SK-N-SH (cell line): ENCODE data around the gene WIZ. TPM values are rescaled to one million over a fixed set of nuclear protein-coding genes. Genes with fewer than 3 reads are reported as not detected.

Experiments used
- CTCF ChIA-PET: fragments of 300-600, 350-600 bp; formaldehyde crosslinking; extraction: SDS; loops from one replicate; lab custom pipeline; 2021; lab: Yijun Ruan, JAX
- POLR2A ChIA-PET: fragments of 350-600 bp; sonication (Branson Sonifier 250); formaldehyde crosslinking; extraction: SDS; loops from one replicate; lab custom pipeline; 2020; ENCODE audit warnings: antibody characterized with exemption, inconsistent platforms; lab: Yijun Ruan, JAX
- DNase-seq: peaks from one replicate; pipeline ENCODE4 v3.0.0; 2012
- H2AFZ ChIP-seq: fragments of 200-600 bp; sonication (generic); 2 replicates; pipeline ENCODE4 v1.8.1; 2016; ENCODE audit warnings: antibody characterized with exemption, mild to moderate bottlenecking, low read depth
- H3F3A ChIP-seq: fragments of 200-600 bp; sonication (generic); replicated peaks from 2 replicates; pipeline ENCODE3; 2016; ENCODE audit warnings: antibody characterized with exemption, mild to moderate bottlenecking; ENCODE audit not compliant: insufficient read depth
- H3K27ac ChIP-seq, 2 experiments: fragments of 200-500 bp in 1 of 2; fragments of 200-600 bp in 1 of 2; sonication (Bioruptor generic) in 1 of 2; sonication (generic), shearing (Covaris generic) in 1 of 2; 2 replicates each; pipeline versions ENCODE4 v1.5.1 to v1.6.1; 2014 to 2016; ENCODE audit warnings: low read depth in 2 of 2, inconsistent platforms in 1 of 2, low read length in 1 of 2, mild to moderate bottlenecking in 1 of 2, mixed read lengths in 1 of 2
- H3K27me3 ChIP-seq: fragments of 200-600 bp; sonication (generic), shearing (Covaris generic); 2 replicates; pipeline ENCODE4 v1.6.1; 2016; ENCODE audit warnings: mixed run types; ENCODE audit not compliant: insufficient read depth
- H3K36me3 ChIP-seq, 2 experiments: fragments of 200-500 bp in 1 of 2; fragments of 200-600 bp in 1 of 2; sonication (Bioruptor generic) in 1 of 2; sonication (generic) in 1 of 2; replicated peaks in 1 of 2; 2 replicates each; pipeline versions ENCODE3 to v1.5.1; 2014 to 2016; ENCODE audit warnings: low read length in 1 of 2, mild to moderate bottlenecking in 1 of 2; ENCODE audit not compliant: insufficient read depth in 2 of 2, control insufficient read depth in 1 of 2
- H3K4me1 ChIP-seq, 2 experiments: fragments of 200-500 bp in 1 of 2; fragments of 200-600 bp in 1 of 2; sonication (Bioruptor generic) in 1 of 2; sonication (generic), shearing (Covaris generic) in 1 of 2; 2 replicates each; pipeline versions ENCODE4 v1.5.1 to v1.6.1; 2014 to 2016; ENCODE audit warnings: low read depth in 1 of 2, low read length in 1 of 2, mixed run types in 1 of 2; ENCODE audit not compliant: insufficient read depth in 2 of 2, control insufficient read depth in 1 of 2
- H3K4me2 ChIP-seq: fragments of 200-600 bp; sonication (generic), shearing (Covaris generic); 2 replicates; pipeline ENCODE4 v1.6.1; 2017; ENCODE audit warnings: mixed run types
- H3K4me3 ChIP-seq, 2 experiments: fragments of 200-500 bp in 1 of 2; fragments of 200-600 bp in 1 of 2; sonication (Bioruptor generic) in 1 of 2; sonication (generic), shearing (Covaris generic) in 1 of 2; 2 replicates each; pipeline versions ENCODE4 v1.5.1 to v1.8.1; 2014 to 2016; ENCODE audit warnings: low read depth in 2 of 2, inconsistent platforms in 1 of 2, low read length in 1 of 2, mild to moderate bottlenecking in 1 of 2, mixed read lengths in 1 of 2, moderate library complexity in 1 of 2
- H3K79me2 ChIP-seq: fragments of 200-600 bp; sonication (generic); 2 replicates; pipeline ENCODE4 v1.8.1; 2017; ENCODE audit warnings: mild to moderate bottlenecking; ENCODE audit not compliant: insufficient read depth
- H3K9ac ChIP-seq: fragments of 200-600 bp; sonication (generic); 2 replicates; pipeline ENCODE4 v1.6.1; 2017; ENCODE audit warnings: mixed run types
- H3K9me2 ChIP-seq: fragments of 200-600 bp; sonication (generic); 2 replicates; pipeline ENCODE4 v1.6.1; 2017; ENCODE audit warnings: mixed run types
- H3K9me3 ChIP-seq: fragments of 200-600 bp; sonication (generic); 2 replicates; pipeline ENCODE4 v1.6.1; 2017; ENCODE audit warnings: mixed run types, mild to moderate bottlenecking, moderate library complexity
- H4K20me1 ChIP-seq: fragments of 200-600 bp; sonication (generic); 2 replicates; pipeline ENCODE4 v1.6.1; 2017; ENCODE audit warnings: mild to moderate bottlenecking, mixed run types; ENCODE audit not compliant: insufficient read depth
- EP300 ChIP-seq, 2 experiments: IDR thresholded peaks; 2 replicates each; pipeline versions ENCODE4 v1.4.0 to v1.6.1; 2012; ENCODE audit warnings: borderline replicate concordance in 1 of 2, low read depth in 1 of 2, low read length in 1 of 2
- FOSL2 ChIP-seq: IDR thresholded peaks from 2 replicates; pipeline ENCODE4 v1.4.0; 2012; ENCODE audit warnings: low read depth, mild to moderate bottlenecking, moderate library complexity, borderline replicate concordance
- FOXJ3 ChIP-seq: sonication (generic); formaldehyde crosslinking; IDR thresholded peaks from 2 replicates; pipeline ENCODE4 v1.5.1; 2020; ENCODE audit warnings: mild to moderate bottlenecking, missing genetic modification reagents
- FOXM1 ChIP-seq: IDR thresholded peaks from 2 replicates; pipeline ENCODE4 v1.4.0; 2012; ENCODE audit warnings: low read depth, mild to moderate bottlenecking
- JUND ChIP-seq: IDR thresholded peaks from 2 replicates; pipeline ENCODE4 v1.4.0; 2012
- MEF2A ChIP-seq: IDR thresholded peaks from 2 replicates; pipeline ENCODE4 v1.4.0; 2012; ENCODE audit warnings: low read depth, borderline replicate concordance
- RAD21 ChIP-seq: IDR thresholded peaks from 2 replicates; pipeline ENCODE4 v1.6.1; 2012; ENCODE audit warnings: mild to moderate bottlenecking, low read length
- RCOR1 ChIP-seq: fragments of 150-350 bp; IDR thresholded peaks from 2 replicates; pipeline ENCODE4 v1.6.1; 2017; ENCODE audit warnings: antibody characterized with exemption, low read length
- SMC3 ChIP-seq: IDR thresholded peaks from 2 replicates; pipeline ENCODE4 v1.6.1; 2012; ENCODE audit warnings: low read depth, low read length, improper control_type of control experiment
- TAF1 ChIP-seq: IDR thresholded peaks from 2 replicates; pipeline ENCODE4 v1.6.1; 2012; ENCODE audit warnings: low read depth, mild to moderate bottlenecking, low read length, moderate library complexity, borderline replicate concordance
- TCF12 ChIP-seq: IDR thresholded peaks from 2 replicates; pipeline ENCODE4 v1.4.0; 2012
- YY1 ChIP-seq: IDR thresholded peaks from 2 replicates; pipeline ENCODE4 v1.4.0; 2012; ENCODE audit warnings: low read depth, mild to moderate bottlenecking
- WGBS: methylation state at CpG from one replicate; pipeline ENCODE4 v1.1.6; 2017; ENCODE audit warnings: low lambda C conversion rate; 5-methylcytosine and 5-hydroxymethylcytosine counted together
- polyA plus RNA-seq, 3 experiments: library from polyadenylated mRNA; depleted of rRNA; stranded (reverse); fragments of >200 nt; gene quantifications; 2 replicates each; pipeline ENCODE4 v1.2.3, GENCODE V29; 2012
- TF ChIP-seq, protein P1 (sequence below): IDR thresholded peaks from 2 replicates; pipeline ENCODE4 v1.4.0; 2012; ENCODE audit warnings: low read depth, borderline replicate concordance
- TF ChIP-seq, protein P2 (sequence below): IDR thresholded peaks from 2 replicates; pipeline ENCODE4 v1.4.0; 2012; ENCODE audit warnings: low read depth
- TF ChIP-seq, protein P3 (sequence below): fragments of 150-350 bp; IDR thresholded peaks from 2 replicates; pipeline ENCODE4 v1.6.1; 2017; ENCODE audit warnings: antibody characterized with exemption, low read length, low read depth, borderline replicate concordance

Gene WIZ
- polyA plus RNA-seq, 1 of the 3 experiments (the other 2 are of a cell fraction): 15.5 TPM

GRCh38 chr19:15457701-15458484 is 8.1 kb upstream of the WIZ start:
- H3K9ac ChIP-seq: no peak overlapping the region
- H3K27ac ChIP-seq: no peak overlapping the region
- H2AFZ ChIP-seq: no peak overlapping the region
- no peaks in the 10 kb centered on the region for H3K36me3 ChIP-seq
- no peaks in the 10 kb centered on the region for H3K9me3 ChIP-seq
- H3F3A ChIP-seq: no peaks in the 10 kb centered on the region
- no peak for DNase-seq
- H3K79me2 ChIP-seq: no peaks in the 10 kb centered on the region
- CTCF ChIA-PET: interaction anchor here (1.2 to 1.4 kb wide), 3 partner anchors 17 to 281 kb away, joined by 4 to 5 read pairs (median 5); no protein-coding TSS in a partner anchor
- H3K4me2 ChIP-seq: no peak overlapping the region
- peaks cover 0 to 5% of the 10 kb centered on the region in 2 experiments; a peak in 2 of 4 replicates for H3K4me1 ChIP-seq
- H3K27me3 ChIP-seq: peaks cover 48% of the 10 kb centered on the region
- POLR2A ChIA-PET: interaction anchor here (0.9 kb wide), 1 partner anchor 39 kb away, joined by 3 read pairs; the partner anchor contains the start of gene AKAP8L
- 3% methylated on average over 25 of the region's 54 CpGs for WGBS
- no peaks in the 10 kb centered on the region for H4K20me1 ChIP-seq
- H3K4me3 ChIP-seq: no peak overlapping the region
- TF ChIP-seq FOXJ3 (CRISPR knock-in tag) (no peak), SMC3 (no peak), EP300 (IDR thresholded peaks at IDR 0.05; ENCODE audit: borderline replicate concordance in 1 of 2, low read depth in 1 of 2, low read length in 1 of 2) (no peak), TCF12 (no peak), YY1 (no peak), RAD21 (no peak), FOXM1 (no peak), TAF1 (no peak), RCOR1 (no peak), MEF2A (no peak), FOSL2 (no peak), JUND (no peak)
- TF ChIP-seq, protein P1, sequence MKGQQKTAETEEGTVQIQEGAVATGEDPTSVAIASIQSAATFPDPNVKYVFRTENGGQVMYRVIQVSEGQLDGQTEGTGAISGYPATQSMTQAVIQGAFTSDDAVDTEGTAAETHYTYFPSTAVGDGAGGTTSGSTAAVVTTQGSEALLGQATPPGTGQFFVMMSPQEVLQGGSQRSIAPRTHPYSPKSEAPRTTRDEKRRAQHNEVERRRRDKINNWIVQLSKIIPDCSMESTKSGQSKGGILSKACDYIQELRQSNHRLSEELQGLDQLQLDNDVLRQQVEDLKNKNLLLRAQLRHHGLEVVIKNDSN: no peak
- TF ChIP-seq, protein P2, sequence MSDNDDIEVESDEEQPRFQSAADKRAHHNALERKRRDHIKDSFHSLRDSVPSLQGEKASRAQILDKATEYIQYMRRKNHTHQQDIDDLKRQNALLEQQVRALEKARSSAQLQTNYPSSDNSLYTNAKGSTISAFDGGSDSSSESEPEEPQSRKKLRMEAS: no peak
- TF ChIP-seq, protein P3, sequence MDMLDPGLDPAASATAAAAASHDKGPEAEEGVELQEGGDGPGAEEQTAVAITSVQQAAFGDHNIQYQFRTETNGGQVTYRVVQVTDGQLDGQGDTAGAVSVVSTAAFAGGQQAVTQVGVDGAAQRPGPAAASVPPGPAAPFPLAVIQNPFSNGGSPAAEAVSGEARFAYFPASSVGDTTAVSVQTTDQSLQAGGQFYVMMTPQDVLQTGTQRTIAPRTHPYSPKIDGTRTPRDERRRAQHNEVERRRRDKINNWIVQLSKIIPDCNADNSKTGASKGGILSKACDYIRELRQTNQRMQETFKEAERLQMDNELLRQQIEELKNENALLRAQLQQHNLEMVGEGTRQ: no peak
- no peaks in the 10 kb centered on the region for H3K9me2 ChIP-seq
